CD4-positive, alpha-beta T cell treated with Interleukin-17A for 1 hour (primary cell): ENCODE measurements around the gene GPR27.
A peak's percentile ranks its signal among the peaks of the same experiment; 100 is the strongest.

Experiments used
- DNase-seq: peaks from one replicate; pipeline ENCODE4 v3.0.0-alpha.2; 2020

The GPR27 gene

GRCh38 chr3:71733319-71733718, 20.3 kb upstream of the GPR27 start:
- DNase-seq: no peak

GRCh38 chr3:71734881-71735280, 18.8 kb upstream of the GPR27 start:
- no peak for DNase-seq

- DNase-seq: no peak
Measured at GRCh38 chr3:71742621-71743020, 11.0 kb upstream of the GPR27 start.

GRCh38 chr3:71744738-71745137, 8.9 kb upstream of the GPR27 start:
- no peak for DNase-seq

GRCh38 chr3:71751602-71752001, 2.1 kb upstream of the GPR27 start:
- DNase-seq: no peak

- no peak for DNase-seq
Measured at GRCh38 chr3:71752831-71753700, 589 bp upstream of the GPR27 start.

GRCh38 chr3:71754610-71755253, 1.1 kb downstream of the GPR27 start:
- DNase-seq: no peak

GRCh38 chr3:71758091-71758490, 4.4 kb downstream of the GPR27 start:
- DNase-seq: no peak

GRCh38 chr3:71759401-71759800, 5.7 kb downstream of the GPR27 start:
- no peak for DNase-seq

- DNase-seq: no peak
Measured at GRCh38 chr3:71760140-71760539, 6.5 kb downstream of the GPR27 start.

GRCh38 chr3:71763426-71763825, 9.8 kb downstream of the GPR27 start:
- DNase-seq: no peak

GRCh38 chr3:71771126-71771525, 17.5 kb downstream of the GPR27 start:
- DNase-seq: no peak

- DNase-seq: no peak
Measured at GRCh38 chr3:71771884-71772283, 18.2 kb downstream of the GPR27 start.

GRCh38 chr3:71776538-71776937, 22.9 kb downstream of the GPR27 start:
- DNase-seq: no peak

- no peak for DNase-seq
Measured at GRCh38 chr3:71778353-71778752, 24.7 kb downstream of the GPR27 start.

GRCh38 chr3:71779674-71780377, 26.2 kb downstream of the GPR27 start:
- peak; percentile 23 for DNase-seq

GRCh38 chr3:71780430-71780829, 26.8 kb downstream of the GPR27 start:
- DNase-seq: no peak

GRCh38 chr3:71783152-71783551, 29.5 kb downstream of the GPR27 start:
- DNase-seq: no peak

- no peak for DNase-seq
Measured at GRCh38 chr3:71784201-71784913, 30.7 kb downstream of the GPR27 start.

- peak; percentile 20 for DNase-seq
Measured at GRCh38 chr3:71784914-71785531, 31.4 kb downstream of the GPR27 start, which contains the start of gene PROK2. TSS of gene PROK2 (minus strand) at chr3:71785148. CDS start at chr3:71785052, 96 bp downstream.

GRCh38 chr3:71785532-71786216, 32.0 kb downstream of the GPR27 start:
- no peak for DNase-seq

GRCh38 chr3:71786217-71786549, 32.5 kb downstream of the GPR27 start:
- DNase-seq: no peak
